NT2/D1 (cell line): ENCODE data around the gene PTPN14.

Experiments
- SUZ12 ChIP-seq: IDR thresholded peaks from 2 replicates; pipeline ENCODE4 v1.6.1; 2011; ENCODE audit not compliant: insufficient read length, insufficient read depth; ENCODE audit errors: extremely low read depth
- YY1 ChIP-seq: IDR thresholded peaks from 2 replicates; pipeline ENCODE4 v1.6.1; 2011; ENCODE audit not compliant: insufficient read length, insufficient read depth
- ZNF274 ChIP-seq: IDR thresholded peaks from 2 replicates; pipeline ENCODE4 v1.6.1; 2011; ENCODE audit warnings: mild to moderate bottlenecking, low read depth, low read length

DNA sequence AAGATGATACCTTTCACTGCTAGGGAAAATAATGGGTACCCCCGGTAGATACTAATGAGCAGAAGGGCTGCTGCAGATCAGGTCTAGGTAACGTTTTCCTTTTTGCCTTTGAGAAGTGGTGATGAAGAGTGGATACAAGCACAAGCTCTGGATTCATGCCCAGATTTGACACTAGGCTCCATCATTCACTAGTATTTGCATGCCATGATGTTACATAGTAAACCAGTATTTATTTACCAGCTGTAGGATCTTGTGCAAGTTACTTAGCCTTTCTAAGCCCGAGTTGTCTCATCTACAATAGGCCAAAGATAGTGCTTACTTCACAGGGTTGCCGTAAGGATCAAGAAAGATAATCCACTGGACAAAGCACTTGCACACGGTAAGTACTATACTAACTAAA lies 14.2 kb downstream of the PTPN14 start:
- TF ChIP-seq ZNF274 (no peak), YY1 (no peak), SUZ12 (no peak)
